ENCODE results near the gene GCNT3.

The GCNT3 gene, protein sequence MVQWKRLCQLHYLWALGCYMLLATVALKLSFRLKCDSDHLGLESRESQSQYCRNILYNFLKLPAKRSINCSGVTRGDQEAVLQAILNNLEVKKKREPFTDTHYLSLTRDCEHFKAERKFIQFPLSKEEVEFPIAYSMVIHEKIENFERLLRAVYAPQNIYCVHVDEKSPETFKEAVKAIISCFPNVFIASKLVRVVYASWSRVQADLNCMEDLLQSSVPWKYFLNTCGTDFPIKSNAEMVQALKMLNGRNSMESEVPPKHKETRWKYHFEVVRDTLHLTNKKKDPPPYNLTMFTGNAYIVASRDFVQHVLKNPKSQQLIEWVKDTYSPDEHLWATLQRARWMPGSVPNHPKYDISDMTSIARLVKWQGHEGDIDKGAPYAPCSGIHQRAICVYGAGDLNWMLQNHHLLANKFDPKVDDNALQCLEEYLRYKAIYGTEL

DNA sequence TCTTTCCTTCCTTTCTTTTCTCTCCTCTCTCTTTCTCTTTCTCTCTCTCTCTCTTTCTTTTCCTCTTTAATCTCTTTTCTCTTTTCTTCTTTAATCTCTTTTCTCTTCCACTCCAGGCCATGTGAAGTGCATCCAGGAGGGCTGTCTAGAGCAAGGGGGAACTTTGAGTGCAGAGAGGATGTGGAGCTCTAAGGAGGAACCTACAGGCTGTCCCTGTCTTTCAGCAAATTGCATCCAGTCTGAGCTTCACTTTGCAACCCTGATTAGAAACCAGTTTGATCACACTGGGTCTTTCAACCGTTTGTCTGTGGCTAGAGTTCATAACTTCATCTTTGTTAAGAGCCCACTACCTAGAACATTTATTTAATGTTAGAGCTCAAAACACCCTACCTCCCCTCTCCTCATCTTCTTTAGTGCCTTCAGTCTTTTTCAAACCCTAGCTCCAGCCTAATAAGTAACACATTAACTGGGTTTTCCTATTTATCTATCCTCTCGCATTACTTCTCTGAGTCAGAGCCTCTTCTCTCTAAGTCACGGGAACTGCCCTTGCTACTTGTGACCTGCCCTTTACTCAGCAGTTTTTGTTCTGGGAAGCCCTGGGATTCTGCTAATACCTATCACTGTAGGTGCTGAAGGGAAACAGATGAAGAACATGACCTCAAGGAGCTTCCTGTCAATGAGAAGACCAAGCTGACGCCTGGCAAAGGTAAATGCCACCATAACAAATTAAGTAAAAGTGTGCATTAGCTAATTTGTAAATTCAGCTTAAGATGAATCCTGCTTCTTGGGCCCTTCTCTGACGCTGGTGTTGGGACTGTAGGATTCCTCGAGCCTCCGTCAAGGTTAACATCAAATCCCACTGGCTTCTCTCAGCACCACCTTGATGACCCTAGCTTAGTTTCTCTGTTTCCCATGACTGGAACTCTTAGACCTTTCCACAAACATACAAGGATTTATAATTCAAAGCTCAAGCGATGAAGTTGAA, at the start of gene GCNT3:
TSS of gene GCNT3 (plus strand) at position 508 of the 985 bp plus-strand sequence. CDS start 6,456 bp downstream, outside the sequence.
- DNase-seq = no peak

DNA sequence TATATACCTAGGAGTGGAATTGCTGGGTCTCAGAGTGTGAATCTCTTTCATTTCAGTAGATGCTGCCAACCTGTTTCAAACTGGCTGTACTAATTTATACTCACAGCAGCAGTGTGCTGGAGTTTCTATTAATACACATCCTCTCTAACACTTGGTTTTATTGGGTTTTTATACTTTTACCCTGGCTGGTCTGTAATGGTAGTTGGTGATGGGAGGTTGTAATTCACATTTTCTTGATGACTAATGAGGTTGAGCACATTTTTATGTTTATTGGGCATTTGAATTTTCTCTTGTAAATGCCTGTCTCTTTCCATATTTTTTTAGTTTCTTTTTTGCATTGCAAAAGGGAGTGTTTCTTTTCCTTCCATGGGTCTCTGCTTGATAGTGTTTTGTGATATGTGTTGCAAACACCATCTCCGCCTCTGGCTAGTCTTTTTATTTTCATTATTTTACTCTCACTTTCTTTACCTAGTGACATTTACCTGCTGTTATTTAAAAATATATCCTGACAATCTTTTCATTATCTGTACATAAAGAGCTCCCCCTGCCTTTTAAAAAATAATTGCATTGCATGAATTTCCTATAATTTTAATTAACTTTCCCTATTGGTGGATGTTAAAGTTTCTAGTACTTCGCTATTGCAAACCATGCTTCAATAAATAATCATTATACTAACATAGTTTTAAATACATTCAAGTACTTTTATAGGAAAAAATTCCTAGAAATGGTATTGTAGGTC, 49.0 kb upstream of the GCNT3 start:
- no peak for DNase-seq

DNA sequence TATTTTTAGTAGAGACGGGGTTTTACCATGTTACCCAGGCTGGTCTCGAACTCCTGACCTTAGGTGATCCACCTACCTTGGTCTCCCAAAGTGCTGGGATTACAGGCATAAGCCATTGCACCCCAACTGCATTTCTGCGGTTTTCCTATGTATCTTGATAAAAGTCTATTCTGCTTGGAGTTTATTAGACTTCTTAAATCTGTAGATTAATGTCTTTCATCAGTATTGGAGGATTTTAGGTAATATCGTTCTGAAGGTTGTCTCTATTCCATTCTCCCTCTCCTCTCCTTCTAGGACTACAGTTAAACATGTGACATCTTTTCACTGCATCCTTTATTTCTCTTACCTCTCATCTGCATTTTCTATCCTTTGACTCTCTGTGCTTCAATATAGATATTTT, 46.3 kb upstream of the GCNT3 start:
- DNase-seq = no peak

DNA sequence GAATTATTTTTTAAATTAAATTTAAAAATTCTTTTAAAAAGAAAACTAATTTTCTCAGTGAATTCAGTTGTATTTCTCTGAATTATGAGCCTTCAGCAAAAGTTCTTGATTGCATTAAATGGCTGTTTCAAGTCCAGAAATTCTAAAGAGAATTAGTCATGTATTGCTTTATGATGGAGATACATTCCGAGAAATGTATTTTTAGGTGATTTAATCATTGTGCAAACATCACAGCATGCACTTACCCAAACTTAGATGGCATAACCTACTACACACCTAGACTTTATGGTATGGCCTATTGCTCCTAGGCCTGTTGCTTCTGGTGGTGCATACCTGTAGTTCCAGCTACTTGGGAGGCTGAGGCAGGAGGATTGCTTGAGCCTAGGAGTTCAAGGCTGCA, 44.3 kb upstream of the GCNT3 start:
- DNase-seq = no peak

DNA sequence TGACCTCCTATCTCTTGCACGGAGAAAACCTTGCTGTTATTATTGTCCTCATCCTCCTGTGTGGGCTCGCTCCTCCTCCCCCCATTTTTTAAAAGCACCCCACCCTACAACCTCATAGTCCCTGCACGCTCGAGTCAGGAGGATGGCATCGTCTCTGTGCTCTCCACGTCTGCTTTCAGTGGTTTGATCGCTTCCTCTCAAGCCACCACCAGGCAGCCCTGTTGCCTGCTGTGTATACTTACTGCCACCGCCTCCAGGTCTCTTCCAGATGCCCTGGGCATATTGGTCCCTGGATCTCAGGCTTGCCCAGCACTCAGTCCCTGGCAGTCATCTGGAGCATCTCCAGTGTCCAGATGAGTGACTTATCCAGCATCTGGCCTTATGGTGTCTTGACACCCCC, 42.1 kb upstream of the GCNT3 start:
- no peak for DNase-seq

DNA sequence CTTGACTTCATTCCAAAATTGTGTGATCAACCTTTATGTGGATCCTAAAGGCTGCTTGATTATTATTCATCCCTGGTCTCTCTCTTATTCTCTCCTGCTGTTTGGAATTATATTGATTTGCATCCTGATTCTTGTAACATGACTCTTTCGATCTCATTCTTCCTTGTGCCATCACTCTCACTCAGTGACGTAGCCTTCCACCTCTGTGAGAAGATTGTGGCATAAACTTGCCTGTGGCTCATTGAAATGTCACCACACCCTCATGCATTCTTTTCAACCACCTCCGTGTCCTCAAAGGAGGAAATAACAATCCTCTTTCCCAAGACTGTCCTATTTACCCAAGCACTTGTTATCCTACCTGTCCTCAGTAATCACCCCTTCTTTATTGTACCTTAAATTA, 41.3 kb upstream of the GCNT3 start:
- no peak for DNase-seq

DNA sequence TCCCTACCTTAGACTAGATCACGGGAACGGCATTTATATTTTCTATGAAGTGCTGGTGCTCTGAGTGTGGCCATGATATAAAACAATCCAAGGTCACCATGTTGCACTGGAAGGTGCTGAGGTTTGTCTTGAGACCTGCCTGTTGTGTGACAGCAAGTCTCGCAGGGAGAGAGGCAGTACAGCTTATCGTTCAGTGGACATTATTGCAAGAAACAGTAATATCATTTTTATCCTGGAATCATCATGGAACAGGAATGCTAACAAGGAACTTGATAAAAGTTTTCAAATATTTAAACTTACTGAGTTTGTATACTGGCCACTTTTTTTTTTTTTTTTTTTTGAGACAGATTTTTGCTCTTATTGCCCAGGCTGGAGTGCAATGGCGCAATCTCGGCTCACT, 40.0 kb upstream of the GCNT3 start:
- DNase-seq = no peak

DNA sequence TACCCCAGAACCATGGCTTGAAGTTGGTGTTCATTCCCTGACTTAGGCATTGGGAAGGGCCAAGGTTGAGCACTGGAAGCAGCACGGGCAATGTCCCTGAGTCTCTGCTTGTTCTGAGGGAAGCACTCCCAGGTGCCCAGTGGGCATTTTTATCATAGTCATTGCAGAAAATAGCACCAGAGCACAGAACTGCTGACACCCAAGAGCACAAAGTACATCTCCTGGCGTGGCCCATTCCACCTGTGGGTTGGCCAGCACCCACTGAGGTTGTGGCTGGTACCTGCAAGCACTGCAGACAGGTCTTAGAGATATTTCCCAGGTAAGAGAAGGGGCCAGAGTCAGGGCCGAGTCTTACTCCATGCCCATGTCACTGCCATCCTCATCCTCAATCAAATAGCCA, 28.5 kb upstream of the GCNT3 start:
- no peak for DNase-seq

DNA sequence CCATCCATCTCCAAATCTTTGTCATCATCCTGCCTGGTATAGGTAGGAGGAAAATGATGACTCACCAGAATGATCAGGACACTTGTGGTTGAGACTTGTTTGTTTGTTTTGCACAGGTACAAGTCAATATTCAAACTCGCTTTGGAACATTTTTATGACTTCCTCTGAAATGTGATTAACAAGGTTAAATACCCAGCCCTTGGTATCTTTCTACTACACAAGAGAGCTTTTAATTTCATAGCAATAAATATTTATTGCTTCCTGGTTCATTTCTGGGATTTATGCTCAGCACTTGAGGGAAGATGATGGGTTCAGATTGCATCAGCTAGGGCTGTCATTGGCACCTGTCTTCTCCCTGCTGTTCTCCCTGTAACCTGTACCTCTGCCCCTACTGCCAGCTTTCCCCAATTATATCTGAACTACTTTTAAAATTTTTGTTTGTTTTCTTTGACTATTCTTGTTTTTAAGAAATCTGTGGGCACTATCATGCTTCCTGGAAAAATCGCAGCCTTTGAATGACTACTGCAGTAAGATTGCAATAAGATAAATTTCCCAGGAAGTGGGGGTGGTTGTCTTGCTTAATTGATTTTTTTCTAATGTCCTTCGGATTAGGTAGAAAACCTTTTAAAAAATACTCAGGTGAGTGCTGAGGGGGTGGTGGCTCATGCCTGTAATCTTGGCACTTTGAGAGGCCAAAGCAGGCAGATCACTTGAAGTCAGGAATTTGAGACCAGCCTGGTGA, 24.3 kb upstream of the GCNT3 start:
- no peak for DNase-seq

DNA sequence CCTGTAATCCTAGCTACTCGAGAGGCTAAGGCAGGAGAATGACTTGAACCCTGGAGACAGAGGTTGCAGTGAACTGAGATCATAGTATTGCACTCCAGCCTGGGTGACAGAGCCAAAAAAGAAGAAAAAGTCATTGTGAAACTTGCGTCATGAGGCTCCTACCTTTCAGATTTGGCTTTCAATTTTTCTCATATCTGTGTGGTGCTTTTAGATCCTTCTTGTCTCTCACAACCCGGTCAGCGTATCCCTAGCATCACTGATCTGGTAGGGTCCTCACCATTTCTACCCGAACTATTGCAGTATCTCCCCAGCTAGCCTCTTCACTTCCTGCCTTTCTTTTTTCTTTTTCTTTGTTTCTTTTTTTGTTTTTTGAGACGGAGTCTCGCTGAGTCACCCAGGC, 21.6 kb upstream of the GCNT3 start:
- DNase-seq = no peak

DNA sequence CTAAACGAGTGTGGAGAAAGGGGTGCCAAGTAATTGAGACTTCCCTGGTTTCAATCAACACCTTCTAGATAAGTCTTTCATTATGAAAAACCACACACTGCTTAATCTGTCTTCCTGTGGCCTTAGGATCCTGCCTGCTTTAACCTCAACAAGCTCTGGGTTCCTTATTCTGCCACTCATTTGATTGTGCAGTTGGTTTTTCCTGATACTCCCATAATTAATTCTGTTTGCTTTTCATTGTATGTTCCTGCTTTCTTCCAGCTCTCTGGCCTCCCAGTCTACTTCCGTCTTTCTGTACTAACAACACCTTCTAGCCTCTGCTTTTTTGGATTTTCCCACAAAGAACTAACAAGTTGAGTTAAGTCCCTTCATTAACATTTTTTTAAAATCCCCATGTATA, 20.2 kb upstream of the GCNT3 start:
- no peak for DNase-seq

DNA sequence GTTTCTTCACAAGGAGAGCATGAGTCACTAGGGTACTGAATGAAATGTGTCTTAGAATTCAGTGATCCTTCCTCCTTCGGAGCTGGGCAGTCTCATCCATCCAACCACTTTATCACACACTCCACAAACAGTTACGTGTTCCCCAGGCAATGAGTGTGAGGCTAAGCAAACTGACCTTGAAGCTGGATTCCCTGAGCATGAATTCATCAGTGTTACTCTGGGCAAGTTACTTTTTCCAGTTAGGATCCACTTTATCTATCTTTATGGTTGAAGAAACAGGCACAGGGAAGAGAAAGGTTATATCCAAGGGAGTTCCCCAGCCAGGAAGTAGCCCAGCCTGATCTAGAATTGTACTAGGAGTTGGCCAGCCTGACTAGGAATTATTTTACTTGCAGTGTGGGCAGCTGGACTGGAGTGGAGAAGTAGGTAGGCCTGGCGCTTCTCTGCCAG, 17.1 kb upstream of the GCNT3 start:
- no peak for DNase-seq

DNA sequence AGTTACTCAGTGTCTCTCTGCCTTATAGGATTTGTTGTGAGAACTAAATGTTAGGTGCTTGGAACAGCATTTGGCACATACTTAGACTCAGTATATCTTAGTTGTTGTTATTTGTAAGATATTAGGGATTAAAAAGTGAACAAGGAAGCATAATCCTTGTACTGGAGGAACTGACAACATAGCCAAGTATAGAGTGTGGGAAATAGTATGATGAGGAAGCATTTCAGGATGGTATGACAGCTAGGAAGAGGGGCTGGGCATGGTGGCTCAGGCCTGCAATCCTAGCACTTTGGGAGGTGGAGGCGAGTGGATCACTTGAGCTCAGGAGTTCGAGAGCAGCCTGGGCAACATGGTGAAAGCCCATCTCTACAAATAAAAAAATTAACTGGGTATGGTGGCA, 16.6 kb upstream of the GCNT3 start:
- no peak for DNase-seq

DNA sequence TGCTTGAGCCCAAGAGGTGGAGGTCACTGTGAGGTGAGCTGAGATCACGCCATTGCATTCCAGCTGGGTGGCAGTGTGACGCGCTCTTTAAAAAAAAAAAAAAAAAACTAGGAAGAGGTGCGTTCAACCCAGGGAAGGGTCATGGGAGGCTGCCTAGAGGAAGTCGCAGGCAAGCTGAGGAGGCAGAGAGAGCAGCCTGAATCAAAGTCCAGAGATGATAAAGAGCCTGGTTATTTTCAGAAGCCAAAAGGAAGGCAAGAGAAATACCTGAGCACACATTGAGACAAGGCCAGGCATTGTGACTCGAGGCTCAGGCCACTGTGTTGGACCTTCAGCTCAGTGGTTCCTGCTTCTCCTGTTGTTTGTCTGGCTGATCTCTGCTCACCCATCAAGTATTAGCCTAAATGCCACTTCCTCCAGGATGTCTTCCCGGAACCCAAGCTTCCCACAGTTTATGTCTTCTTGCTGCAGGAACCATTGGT, 16.1 kb upstream of the GCNT3 start:
- no peak for DNase-seq

DNA sequence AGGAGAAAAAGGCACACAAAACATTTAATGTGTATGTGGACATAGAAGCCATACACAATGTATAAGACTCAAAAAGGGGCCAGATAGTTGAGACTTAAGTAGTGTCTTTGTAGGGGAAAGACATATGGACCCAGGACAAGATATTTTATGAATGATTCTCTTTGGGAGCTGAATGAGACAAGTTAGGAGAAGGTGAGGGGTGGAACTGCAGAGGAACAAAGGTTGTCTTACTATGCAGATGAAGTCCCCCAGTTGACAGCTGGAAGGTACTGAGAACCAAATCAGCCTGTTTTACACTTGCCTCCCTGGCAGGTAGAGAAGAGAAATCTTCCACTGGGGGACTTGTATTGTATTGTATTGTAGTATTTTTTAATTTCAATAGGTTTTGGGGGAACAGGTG, 14.9 kb upstream of the GCNT3 start:
- DNase-seq = no peak

DNA sequence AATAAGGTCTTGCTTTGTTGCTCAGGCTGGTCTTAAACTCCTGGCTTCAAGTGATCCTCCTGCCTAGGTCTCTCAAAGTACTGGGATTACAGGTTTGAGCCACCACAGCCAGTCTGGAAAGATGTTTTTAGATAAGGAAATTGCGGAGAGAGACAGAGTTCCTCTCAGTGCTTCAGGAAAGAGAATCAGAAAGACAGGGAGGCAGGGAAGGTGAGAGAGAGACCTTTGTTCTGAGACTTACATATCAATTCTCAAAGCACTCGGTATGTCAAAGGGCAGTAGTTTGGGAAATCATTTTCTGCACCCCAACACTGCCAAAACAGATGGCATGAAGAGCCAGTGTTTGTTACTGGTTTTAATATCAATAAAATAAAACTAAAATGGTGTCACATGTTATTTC, 13.1 kb upstream of the GCNT3 start:
- DNase-seq = no peak

DNA sequence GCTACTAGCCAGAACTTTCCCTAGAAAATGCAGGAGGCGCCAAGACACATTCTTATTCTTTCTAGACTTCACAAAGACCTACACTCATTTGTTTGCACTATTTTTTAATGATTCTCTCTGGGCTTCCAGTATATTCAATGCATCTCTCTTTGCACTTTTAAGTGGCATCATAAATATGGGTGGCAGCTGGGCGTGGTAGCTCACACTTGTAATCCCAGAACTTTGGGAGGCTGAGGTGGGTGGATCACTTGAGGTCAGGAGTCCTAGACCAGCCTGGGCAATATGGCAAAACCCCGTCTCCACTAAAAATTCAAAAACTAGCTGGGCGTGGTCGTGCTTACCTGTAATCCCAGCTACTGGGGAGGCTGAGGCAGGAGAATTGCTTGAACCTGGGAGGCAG, 5.6 kb upstream of the GCNT3 start:
- no peak for DNase-seq

DNA sequence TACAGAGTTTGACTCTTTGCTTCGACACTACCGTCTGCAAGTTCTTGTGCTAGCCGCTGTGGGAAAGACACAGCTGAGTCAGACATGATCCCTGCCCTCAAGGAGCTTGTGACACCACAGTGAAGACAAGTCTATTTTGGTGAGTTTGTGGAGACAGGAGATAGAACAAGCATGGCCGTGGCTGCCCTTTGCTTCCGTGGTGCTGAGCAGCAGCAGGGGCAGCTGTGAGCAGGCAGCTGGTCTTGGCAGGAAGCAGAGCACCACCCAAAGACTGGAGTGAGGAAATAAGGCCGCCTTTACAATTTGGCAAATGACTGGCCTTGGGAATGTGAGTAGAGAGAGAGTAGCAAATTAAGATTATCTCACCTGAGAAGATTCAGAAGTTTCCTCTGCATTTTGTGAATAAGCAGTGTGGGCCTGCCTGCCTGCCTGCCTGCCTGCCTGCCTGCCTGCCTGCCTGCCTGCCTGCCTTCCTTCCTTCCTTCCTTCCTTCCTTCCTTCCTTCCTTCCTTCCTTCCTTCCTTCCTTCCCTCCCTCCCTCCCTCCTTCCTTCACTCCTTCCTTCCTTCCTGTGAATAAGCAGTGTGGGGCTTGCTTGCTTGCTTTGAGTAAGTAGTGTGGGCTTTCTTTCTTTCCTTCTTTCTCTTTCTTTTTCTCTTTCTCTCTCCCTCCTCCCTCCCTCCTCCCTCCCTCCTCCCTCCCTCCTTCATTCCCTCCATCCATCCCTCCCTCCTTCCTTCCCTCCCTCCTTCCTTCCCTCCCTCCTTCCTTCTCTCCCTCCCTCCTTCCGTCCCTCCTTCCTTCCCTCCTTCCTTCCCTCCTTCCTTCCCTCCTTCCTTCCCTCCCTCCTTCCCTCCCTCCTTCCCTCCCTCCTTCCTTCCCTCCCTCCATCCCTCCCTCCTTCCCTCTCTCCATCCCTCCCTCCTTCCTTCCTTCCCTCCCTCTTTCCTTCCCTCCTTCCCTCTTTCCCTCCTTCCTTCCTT, 1.6 kb upstream of the GCNT3 start:
- DNase-seq = no peak

DNA sequence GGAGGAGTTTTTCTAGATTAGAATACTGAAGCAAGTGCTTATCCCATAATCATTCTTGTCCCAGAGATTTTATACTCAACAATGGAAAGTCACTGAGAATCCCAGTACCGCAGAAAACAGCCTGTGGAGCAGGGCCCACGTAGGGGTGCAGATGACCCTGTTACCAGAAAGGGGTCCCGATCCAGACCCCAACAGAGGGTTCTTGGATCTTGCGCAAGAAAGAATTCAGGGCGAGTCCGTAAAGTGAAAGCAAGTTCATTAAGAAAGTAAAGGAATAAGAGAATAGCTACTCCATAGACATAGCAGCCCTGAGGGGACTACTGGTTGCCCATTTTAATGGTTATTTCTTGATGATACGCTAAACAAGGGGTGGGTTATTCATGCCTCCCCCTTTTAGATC, 2.6 kb downstream of the GCNT3 start:
- DNase-seq = no peak

DNA sequence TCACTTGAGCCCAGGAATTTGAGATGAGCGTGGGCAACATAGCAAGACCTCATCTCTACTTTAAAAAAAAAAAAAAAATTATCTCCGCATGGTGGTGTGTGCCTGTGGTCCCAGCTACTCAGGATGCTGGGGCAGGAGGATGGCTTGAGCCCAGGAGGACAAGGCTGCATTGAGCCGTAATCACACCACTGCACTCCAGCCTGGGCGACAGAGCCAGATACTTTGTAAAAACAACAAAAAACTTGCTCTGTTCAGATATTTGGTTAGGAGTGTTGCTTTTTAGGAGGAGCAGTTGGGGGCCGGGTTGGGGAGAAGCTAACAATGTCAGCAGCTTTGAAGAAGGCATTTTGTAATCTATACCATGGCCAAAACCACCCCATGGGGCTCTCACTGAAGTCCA, 4.1 kb downstream of the GCNT3 start:
- DNase-seq = no peak

DNA sequence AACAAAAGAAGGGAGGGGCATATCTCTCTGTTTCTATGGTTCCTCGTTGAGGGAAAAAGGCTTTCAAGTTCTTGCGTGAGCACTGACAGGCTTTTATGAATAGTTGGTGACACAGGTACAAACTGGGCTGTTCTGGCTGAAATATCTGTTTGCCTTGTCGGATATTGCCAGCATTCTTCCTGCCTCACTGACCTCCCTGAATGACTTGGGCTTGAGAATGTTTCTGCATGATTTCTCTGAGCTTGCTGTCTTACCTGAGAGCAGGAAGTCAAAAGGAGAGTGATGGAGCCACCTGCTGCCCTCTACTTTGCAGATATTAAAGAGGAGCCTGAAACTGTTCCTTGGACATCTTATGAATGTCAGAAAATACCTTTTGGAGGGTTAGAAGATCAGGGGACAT, 4.8 kb downstream of the GCNT3 start:
- no peak for DNase-seq

Measured in activated CD4-positive, alpha-beta T cell treated with anti-CD3 and anti-CD28 coated beads for 4 hours (primary cell).